Bronchial epithelial cell (primary cell): ENCODE results near the gene CDH12. TPM values are rescaled to one million over a fixed set of nuclear protein-coding genes. Genes with fewer than 3 reads are reported as not detected.
"Not testable (repeated sequence)": the region's sequence is repeated elsewhere in the genome, so short reads cannot be mapped to it uniquely, and the experiment has no call there.

Experiments
- DNase-seq: peaks from one replicate; pipeline ENCODE4 v3.0.0-alpha.2; 2010; ENCODE audit warnings: low read depth
- FAIRE-seq: peaks from 2 replicates; lab custom pipeline; 2011; peaks lifted over from hg19 to GRCh38; lab: Jason Lieb, UNC
- H3K27me3 ChIP-seq: 2 replicates; pipeline ENCODE4 v1.5.1; 2011; ENCODE audit warnings: low read length; ENCODE audit not compliant: control insufficient read depth, insufficient read depth
- H3K36me3 ChIP-seq: 2 replicates; pipeline ENCODE4 v1.5.1; 2011; ENCODE audit warnings: low read length; ENCODE audit not compliant: control insufficient read depth, insufficient read depth
- H3K4me3 ChIP-seq: 2 replicates; pipeline ENCODE4 v1.5.1; 2011; ENCODE audit warnings: mild to moderate bottlenecking, low read depth, low read length, control low read depth
- total RNA-seq: library from RNA; depleted of rRNA; stranded (reverse); fragments of >200 nt; gene quantifications from 2 replicates; pipeline ENCODE4 v1.2.1, GENCODE V29; 2014
- TF ChIP-seq, protein P1 (sequence below): IDR thresholded peaks from 2 replicates; pipeline ENCODE4 v1.5.1; 2011; ENCODE audit warnings: mild to moderate bottlenecking, moderate library complexity, low read length, control low read depth, inconsistent platforms; ENCODE audit not compliant: insufficient read depth, severe bottlenecking

CDH12 gene
- total RNA-seq, 1 donor from 2014 or later, result not detected

DNA sequence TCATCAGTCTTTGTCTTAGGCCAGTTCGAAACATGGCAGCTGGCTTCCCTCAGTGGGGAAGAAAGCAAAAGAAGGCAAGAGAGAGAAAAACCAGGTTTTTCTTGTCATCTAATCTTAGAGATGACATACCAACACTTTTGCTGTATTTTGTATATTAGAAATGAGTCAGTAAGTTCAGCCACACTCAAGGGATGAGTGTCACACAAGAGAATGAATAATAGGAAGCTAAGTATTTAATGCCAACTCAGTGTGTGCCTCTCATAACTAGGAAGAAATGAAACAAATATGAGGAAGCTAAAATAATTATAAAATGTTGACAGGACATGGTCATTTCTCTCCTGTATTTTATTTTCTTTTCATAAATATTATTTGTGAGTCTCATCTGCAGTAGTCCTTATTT is 65.3 kb downstream of the CDH12 start:
- no peak overlapping the region for H3K4me3 ChIP-seq
- no peak for FAIRE-seq
- no peaks in the 10 kb centered on the region for H3K27me3 ChIP-seq
- TF ChIP-seq, protein P1, sequence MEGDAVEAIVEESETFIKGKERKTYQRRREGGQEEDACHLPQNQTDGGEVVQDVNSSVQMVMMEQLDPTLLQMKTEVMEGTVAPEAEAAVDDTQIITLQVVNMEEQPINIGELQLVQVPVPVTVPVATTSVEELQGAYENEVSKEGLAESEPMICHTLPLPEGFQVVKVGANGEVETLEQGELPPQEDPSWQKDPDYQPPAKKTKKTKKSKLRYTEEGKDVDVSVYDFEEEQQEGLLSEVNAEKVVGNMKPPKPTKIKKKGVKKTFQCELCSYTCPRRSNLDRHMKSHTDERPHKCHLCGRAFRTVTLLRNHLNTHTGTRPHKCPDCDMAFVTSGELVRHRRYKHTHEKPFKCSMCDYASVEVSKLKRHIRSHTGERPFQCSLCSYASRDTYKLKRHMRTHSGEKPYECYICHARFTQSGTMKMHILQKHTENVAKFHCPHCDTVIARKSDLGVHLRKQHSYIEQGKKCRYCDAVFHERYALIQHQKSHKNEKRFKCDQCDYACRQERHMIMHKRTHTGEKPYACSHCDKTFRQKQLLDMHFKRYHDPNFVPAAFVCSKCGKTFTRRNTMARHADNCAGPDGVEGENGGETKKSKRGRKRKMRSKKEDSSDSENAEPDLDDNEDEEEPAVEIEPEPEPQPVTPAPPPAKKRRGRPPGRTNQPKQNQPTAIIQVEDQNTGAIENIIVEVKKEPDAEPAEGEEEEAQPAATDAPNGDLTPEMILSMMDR, result no peak
- DNase-seq, result no peak
- no peaks in the 10 kb centered on the region for H3K36me3 ChIP-seq

DNA sequence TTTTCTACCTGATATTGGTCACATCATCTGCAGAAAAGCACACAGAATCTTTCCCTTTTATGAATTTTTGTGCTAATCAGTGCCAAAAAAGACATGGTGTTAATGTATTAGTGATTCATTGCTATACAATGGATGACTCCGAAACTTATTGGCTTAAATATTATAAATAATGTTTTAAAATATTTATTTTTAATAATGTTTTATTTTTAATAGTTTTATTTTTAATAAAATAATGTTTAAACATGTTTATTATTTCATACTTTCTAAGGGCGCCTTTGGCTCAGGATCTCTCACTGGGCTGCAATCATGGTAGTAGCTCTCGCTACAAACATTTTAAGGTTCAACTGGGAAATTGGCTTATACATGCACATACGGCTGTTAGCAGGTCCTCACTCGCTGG is 65.7 kb downstream of the CDH12 start:
- TF ChIP-seq, protein P1, result no peak
- H3K36me3 ChIP-seq, result no peaks in the 10 kb centered on the region
- no peaks in the 10 kb centered on the region for H3K27me3 ChIP-seq
- no peak for FAIRE-seq
- H3K4me3 ChIP-seq, result no peak overlapping the region
- no peak for DNase-seq

DNA sequence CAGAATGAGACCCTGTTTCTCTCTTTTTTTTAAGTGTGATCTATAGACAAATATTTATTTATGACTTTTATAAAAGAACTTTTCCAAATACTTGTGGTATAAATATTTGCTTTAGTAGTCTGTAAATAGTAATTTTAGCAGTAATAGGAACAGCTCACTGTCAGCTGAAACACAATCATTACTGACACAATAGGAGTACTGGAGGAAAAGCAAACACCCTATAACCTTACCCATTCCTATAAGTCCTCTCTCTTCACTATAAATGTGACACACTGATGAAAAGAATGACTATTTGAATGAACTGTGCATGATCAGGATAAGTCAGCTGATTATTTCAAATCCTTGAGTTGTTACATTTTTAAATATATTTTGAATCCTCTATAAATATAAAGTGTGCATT is 72.4 kb downstream of the CDH12 start:
- DNase-seq (no peak), FAIRE-seq (no peak)
- Histone ChIP-seq H3K27me3 (no peaks in the 10 kb centered on the region), H3K36me3 (no peaks in the 10 kb centered on the region), H3K4me3 (no peak overlapping the region)
- TF ChIP-seq, protein P1, result no peak

DNA sequence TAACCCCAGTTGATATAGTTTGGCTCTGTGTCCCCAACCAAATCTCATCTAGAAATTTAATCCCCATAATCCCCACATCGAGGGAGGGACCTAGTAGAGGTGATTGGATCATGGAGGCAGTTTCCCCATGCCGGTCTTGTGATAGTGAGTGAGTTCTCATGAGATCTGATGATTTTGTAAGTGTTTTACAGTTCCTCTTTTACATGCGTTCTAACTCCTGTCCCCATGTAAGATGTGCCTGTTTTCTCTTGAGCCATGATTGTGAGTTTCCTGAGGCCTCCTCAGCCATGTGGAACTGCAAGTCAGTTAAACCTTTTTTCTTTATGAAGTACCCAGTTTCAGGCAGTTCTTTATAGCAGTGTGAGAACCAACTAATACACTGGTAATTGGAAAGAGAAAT is 73.6 kb downstream of the CDH12 start:
- Histone ChIP-seq H3K4me3 (no peak overlapping the region), H3K36me3 (no peaks in the 10 kb centered on the region), H3K27me3 (no peaks in the 10 kb centered on the region)
- no peak for FAIRE-seq
- no peak for DNase-seq
- TF ChIP-seq, protein P1, result no peak

DNA sequence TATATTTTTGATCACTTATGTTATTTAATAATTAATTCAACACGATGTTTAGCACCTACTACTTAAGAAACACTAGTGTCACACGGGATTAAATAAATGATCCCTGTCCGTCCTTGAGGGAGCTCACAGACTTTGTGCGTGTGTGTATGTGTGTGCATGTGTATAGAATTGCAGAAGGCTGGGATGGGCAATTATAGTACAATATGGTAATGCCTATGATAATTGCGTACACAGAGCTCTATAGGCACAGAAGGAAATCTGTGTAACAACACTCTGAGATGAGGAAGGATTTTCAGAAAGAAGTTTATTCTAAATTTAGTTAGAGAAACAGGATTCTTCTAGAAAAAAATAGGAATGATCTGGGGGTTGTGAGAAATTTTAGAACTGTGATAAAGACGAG is 76.9 kb downstream of the CDH12 start:
- Histone ChIP-seq H3K27me3 (no peaks in the 10 kb centered on the region), H3K4me3 (no peak overlapping the region), H3K36me3 (no peaks in the 10 kb centered on the region)
- TF ChIP-seq, protein P1, result no peak
- DNase-seq (no peak), FAIRE-seq (no peak)

DNA sequence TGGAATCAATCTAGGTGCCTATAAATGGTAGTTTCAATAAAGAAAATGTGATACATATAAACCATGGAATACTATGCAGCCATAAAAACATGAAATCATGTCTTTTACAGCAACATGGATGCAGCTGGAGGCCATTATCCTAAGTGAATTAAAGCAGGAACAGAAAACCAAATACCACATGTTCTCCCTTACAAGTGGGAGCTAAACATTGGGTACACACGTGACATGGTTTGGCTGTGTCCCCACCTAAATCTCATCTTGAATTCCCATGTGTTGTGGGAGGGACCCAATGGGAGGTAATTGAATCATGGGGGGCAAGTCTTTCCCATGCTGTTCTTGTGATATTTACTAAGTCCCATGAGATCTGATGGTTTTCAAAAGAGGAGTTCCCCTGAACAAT is 78.9 kb downstream of the CDH12 start:
- not testable (repeated sequence) for H3K27me3 ChIP-seq, DNase-seq, FAIRE-seq, H3K4me3 ChIP-seq, H3K36me3 ChIP-seq
